Progenitor cell of endocrine pancreas (in vitro differentiated cells): ENCODE measurements around the gene HLA-DOB. TPM values are rescaled to one million over a fixed set of nuclear protein-coding genes. Genes with fewer than 3 reads are reported as not detected.
A peak's percentile ranks its signal among the peaks of the same experiment; 100 is the strongest.

Source experiments
- DNase-seq: peaks from one replicate; pipeline ENCODE4 v3.0.0; 2021; ENCODE audit warnings: low spot score; ENCODE audit not compliant: unreplicated experiment
- H3K27ac Mint-ChIP-seq: 2 replicates; pipeline ENCODE4 v1.8.0; 2021; ENCODE audit warnings: mild to moderate bottlenecking, moderate library complexity, mixed read lengths
- H3K27me3 Mint-ChIP-seq: 2 replicates; pipeline ENCODE4 v1.8.0; 2021; ENCODE audit warnings: mixed read lengths
- H3K36me3 Mint-ChIP-seq: 2 replicates; pipeline ENCODE4 v1.8.0; 2022; ENCODE audit warnings: mixed read lengths; ENCODE audit not compliant: insufficient read depth
- H3K4me1 Mint-ChIP-seq: 2 replicates; pipeline ENCODE4 v1.8.0; 2021; ENCODE audit warnings: low read depth, mixed read lengths
- H3K4me3 Mint-ChIP-seq: 2 replicates; pipeline ENCODE4 v1.8.0; 2021; ENCODE audit warnings: low read depth, mild to moderate bottlenecking, moderate library complexity, mixed read lengths
- H3K9me3 Mint-ChIP-seq: 2 replicates; pipeline ENCODE4 v1.8.0; 2021; ENCODE audit warnings: low read depth, mixed read lengths
- CTCF ChIP-seq: fragments of 200-600 bp; sonication (generic); IDR thresholded peaks from one replicate; pipeline ENCODE4 v1.5.0; 2021; ENCODE audit warnings: antibody characterized with exemption, mild to moderate bottlenecking; ENCODE audit not compliant: unreplicated experiment
- total RNA-seq: library from RNA; stranded (reverse); gene quantifications from 2 replicates; pipeline ENCODE4 v1.2.1, GENCODE V29; 2021

Gene HLA-DOB
- total RNA-seq, 1 donor from 2014 or later = not detected

GRCh38 chr6:32830936-32831335, 14.1 kb upstream of the HLA-DOB start:
- H3K27ac Mint-ChIP-seq = no peak overlapping the region
- H3K27me3 Mint-ChIP-seq = peaks cover 59% of the 10 kb centered on the region
- no peaks in the 10 kb centered on the region for H3K4me1 Mint-ChIP-seq
- no peak for TF ChIP-seq CTCF
- no peaks in the 10 kb centered on the region for H3K9me3 Mint-ChIP-seq
- H3K36me3 Mint-ChIP-seq = no peaks in the 10 kb centered on the region
- DNase-seq = no peak
- no peak overlapping the region for H3K4me3 Mint-ChIP-seq

- Mint-ChIP-seq H3K9me3 (no peaks in the 10 kb centered on the region), H3K4me1 (no peaks in the 10 kb centered on the region), H3K27me3 (peaks cover 52% of the 10 kb centered on the region), H3K27ac (no peak overlapping the region), H3K4me3 (no peak overlapping the region), H3K36me3 (no peaks in the 10 kb centered on the region)
- TF ChIP-seq CTCF = no peak
- DNase-seq = no peak
Observed at GRCh38 chr6:32830017-32830416, 13.2 kb upstream of the HLA-DOB start.

GRCh38 chr6:32829495-32829894, 12.7 kb upstream of the HLA-DOB start:
- no peaks in the 10 kb centered on the region for H3K9me3 Mint-ChIP-seq
- no peaks in the 10 kb centered on the region for H3K4me1 Mint-ChIP-seq
- H3K4me3 Mint-ChIP-seq = no peak overlapping the region
- peaks cover 49% of the 10 kb centered on the region for H3K27me3 Mint-ChIP-seq
- DNase-seq = no peak
- H3K36me3 Mint-ChIP-seq = no peaks in the 10 kb centered on the region
- TF ChIP-seq CTCF = no peak
- no peak overlapping the region for H3K27ac Mint-ChIP-seq

DNA sequence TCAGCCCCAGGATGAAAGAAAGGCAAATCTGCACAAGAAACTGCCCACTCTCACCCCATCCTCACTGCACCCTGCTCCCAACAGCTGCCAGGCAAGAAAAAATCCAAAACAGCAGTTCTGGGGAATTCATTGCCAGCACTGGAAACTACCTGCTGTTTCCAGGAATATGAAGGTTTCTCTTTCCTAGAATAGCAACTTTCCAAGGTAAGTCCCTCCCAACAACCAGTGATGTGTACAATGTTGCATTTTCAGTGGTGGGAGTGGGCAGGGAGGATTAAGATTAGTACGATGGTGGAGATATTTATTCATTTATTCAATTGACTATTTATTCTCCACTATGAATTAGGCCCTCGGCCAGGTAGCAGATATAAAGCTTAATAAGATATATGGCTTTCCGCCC, 10.2 kb upstream of the HLA-DOB start:
- Mint-ChIP-seq H3K27me3 (peaks cover 32% of the 10 kb centered on the region), H3K36me3 (no peaks in the 10 kb centered on the region), H3K9me3 (no peaks in the 10 kb centered on the region), H3K4me1 (no peaks in the 10 kb centered on the region), H3K27ac (no peak overlapping the region), H3K4me3 (no peak overlapping the region)
- no peak for DNase-seq
- TF ChIP-seq CTCF = no peak

- H3K27me3 Mint-ChIP-seq = peaks cover 34% of the 10 kb centered on the region
- DNase-seq = no peak
- no peaks in the 10 kb centered on the region for H3K36me3 Mint-ChIP-seq
- no peak overlapping the region for H3K4me3 Mint-ChIP-seq
- H3K9me3 Mint-ChIP-seq = no peaks in the 10 kb centered on the region
- no peaks in the 10 kb centered on the region for H3K4me1 Mint-ChIP-seq
- TF ChIP-seq CTCF = peak; percentile 33
- H3K27ac Mint-ChIP-seq = no peak overlapping the region
Observed at GRCh38 chr6:32825966-32826365, 9.2 kb upstream of the HLA-DOB start.
